ENCODE data around the gene CD47. TPM values are rescaled to one million over a fixed set of nuclear protein-coding genes. Genes with fewer than 3 reads are reported as not detected.

CD47 gene
- total and polyA plus RNA-seq, 12 donors: 24.2 to 108 (median 70.0) TPM

DNA sequence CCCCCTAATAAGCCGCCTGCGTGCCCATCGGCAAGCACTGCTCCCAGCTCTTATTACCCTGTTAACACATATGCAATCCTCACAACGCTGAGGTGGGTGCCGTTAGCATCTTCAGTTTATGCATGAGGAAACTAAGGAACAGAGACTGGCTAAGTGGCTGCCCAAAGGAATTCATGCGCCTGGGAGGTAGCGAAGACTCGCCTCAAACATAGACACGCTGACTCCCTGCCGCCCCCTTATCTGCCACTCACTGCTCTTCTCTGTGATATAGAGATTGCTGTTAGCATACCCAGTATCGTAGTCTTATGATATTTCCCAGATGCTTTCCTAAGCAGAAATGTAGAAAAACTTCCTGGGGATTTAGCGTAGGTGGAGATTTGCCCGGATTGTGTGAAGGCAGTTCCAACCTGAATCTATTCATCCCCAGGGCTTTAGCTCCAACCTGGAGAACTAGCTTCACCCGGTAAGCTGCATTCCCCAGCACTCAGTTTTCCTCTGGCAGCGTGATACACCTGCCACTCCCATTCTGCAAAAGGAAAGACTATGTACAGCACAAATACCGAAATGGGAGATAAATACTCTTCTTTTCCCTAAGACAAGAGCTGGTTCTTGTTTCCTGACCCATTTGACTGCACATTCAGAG is 23.7 kb upstream of the CD47 start:
- no peaks in the 10 kb centered on the region for H3K27me3 ChIP-seq
- no peak for DNase-seq
- intact Hi-C loops (cut with DNase I): no loop called here

DNA sequence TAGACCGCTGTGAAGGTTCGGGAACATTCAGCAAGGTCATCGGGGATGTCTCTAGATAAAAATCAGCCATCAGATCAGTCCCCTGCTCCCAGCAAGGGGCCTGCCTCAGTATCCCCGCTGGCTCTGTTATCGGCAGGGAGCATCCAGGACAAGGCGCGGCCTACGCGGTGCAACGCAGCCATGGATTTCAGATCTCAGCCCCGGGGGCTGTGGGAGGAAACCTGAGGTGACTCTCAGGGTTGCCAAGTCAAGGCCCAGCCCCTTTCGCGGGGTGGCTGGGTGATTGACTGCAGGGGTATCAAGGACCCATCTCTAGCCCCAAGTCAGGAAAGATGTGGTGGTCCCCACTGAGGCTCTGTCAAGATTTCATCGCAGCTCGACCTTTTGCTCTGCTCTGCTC is 23.1 kb upstream of the CD47 start:
- intact Hi-C loops (cut with DNase I): no loop called here
- TF ChIP-seq POLR2A (IDR thresholded peaks at IDR 0.05): no peak
- TF ChIP-seq, protein P1, sequence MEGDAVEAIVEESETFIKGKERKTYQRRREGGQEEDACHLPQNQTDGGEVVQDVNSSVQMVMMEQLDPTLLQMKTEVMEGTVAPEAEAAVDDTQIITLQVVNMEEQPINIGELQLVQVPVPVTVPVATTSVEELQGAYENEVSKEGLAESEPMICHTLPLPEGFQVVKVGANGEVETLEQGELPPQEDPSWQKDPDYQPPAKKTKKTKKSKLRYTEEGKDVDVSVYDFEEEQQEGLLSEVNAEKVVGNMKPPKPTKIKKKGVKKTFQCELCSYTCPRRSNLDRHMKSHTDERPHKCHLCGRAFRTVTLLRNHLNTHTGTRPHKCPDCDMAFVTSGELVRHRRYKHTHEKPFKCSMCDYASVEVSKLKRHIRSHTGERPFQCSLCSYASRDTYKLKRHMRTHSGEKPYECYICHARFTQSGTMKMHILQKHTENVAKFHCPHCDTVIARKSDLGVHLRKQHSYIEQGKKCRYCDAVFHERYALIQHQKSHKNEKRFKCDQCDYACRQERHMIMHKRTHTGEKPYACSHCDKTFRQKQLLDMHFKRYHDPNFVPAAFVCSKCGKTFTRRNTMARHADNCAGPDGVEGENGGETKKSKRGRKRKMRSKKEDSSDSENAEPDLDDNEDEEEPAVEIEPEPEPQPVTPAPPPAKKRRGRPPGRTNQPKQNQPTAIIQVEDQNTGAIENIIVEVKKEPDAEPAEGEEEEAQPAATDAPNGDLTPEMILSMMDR (IDR thresholded peaks at IDR 0.05): no peak
- H3K27ac ChIP-seq: no peak overlapping the region
- H3K9me3 ChIP-seq (replicated peaks in 1 of 3): no peaks in the 10 kb centered on the region
- no peaks in the 10 kb centered on the region for H3K36me3 ChIP-seq (replicated peaks in 1 of 2)
- DNase-seq: no peak
- no peak overlapping the region for H3K4me3 ChIP-seq
- no peaks in the 10 kb centered on the region for H3K4me1 ChIP-seq (replicated peaks in 1 of 2)
- no peaks in the 10 kb centered on the region for H3K27me3 ChIP-seq
- 91% methylated on average over 6 to 15 of the region's 15 CpGs for WGBS, 4 donors

More for the DNA sequence above, 23.7 kb upstream of the CD47 start:
- H3K36me3 ChIP-seq (replicated peaks in 1 of 2): no peaks in the 10 kb centered on the region
- TF ChIP-seq, protein P1 (IDR thresholded peaks at IDR 0.05): no peak
- WGBS, 4 donors: 74 to 89% (median 86%) methylated on average over 14 to 16 of the region's 16 CpGs
- H3K9me3 ChIP-seq (replicated peaks in 1 of 3): no peaks in the 10 kb centered on the region
- H3K4me1 ChIP-seq (replicated peaks in 1 of 2): no peaks in the 10 kb centered on the region
- no peak overlapping the region for H3K27ac ChIP-seq
- H3K4me3 ChIP-seq: no peak overlapping the region

DNA sequence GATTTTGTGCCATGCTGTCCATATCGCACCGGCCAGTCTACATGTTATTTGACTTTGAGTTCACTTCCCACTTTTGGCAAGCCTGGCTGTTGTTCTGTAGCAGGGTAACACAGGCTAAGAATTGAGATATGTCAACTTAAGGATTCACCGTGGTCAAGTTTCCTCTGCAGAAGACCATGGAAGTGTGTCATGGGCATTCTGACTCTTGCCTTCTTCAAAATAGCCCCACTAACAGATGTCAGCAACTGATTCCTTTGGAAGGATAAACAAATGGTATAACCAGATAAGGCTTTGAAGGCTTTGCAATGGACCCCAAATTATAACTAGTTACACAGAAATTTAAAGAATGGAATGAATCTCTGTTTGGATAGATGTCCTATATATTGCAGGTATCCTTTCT is 20.1 kb upstream of the CD47 start:
- H3K27ac ChIP-seq: no peak overlapping the region
- intact Hi-C loops (cut with DNase I): no loop called here
- no peaks in the 10 kb centered on the region for H3K4me1 ChIP-seq (replicated peaks in 1 of 2)
- WGBS, 4 donors: 80 to 97% (median 89%) methylated on average over 3 of the region's 3 CpGs
- no peak for TF ChIP-seq POLR2A (IDR thresholded peaks at IDR 0.05)
- TF ChIP-seq, protein P1 (IDR thresholded peaks at IDR 0.05): no peak
- no peak for DNase-seq
- H3K9me3 ChIP-seq (replicated peaks in 1 of 3): no peaks in the 10 kb centered on the region
- no peaks in the 10 kb centered on the region for H3K27me3 ChIP-seq
- no peak overlapping the region for H3K4me3 ChIP-seq
- H3K36me3 ChIP-seq (replicated peaks in 1 of 2): no peaks in the 10 kb centered on the region

DNA sequence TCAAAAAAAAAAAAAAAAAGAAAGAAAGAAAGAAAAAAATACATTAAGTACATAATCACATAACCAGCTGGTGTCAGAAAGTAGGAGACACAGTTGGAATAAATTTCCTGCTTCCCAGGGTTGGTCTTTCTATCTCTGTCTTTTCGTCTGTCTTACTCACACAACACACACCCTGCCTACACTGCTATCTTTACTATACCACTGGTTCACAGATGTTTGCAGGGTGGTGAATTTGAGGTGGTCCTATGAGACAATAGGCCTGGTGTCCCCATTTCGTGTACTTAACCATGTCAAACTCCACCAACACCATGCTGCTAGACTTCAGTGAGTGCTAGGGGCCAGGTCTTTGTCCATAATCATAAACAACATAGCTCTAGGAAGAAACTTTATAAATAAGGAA is 17.6 kb upstream of the CD47 start:
- Histone ChIP-seq H3K4me1 (replicated peaks in 1 of 2) (no peaks in the 10 kb centered on the region), H3K9me3 (replicated peaks in 1 of 3) (no peaks in the 10 kb centered on the region), H3K27me3 (no peaks in the 10 kb centered on the region), H3K36me3 (replicated peaks in 1 of 2) (no peaks in the 10 kb centered on the region), H3K4me3 (no peak overlapping the region), H3K27ac (no peak overlapping the region)
- no peak for TF ChIP-seq POLR2A (IDR thresholded peaks at IDR 0.05)
- TF ChIP-seq, protein P1 (IDR thresholded peaks at IDR 0.05): no peak
- DNase-seq: no peak
- intact Hi-C loops (cut with DNase I): no loop called here
- 83 to 93% (median 87%) methylated on average over 2 of the region's 2 CpGs for WGBS, 4 donors
